Activated T-helper 1 cell treated with anti-CD3 and anti-CD28 coated beads, Interleukin-2, amount 50 U/mL, for 16 hours (primary cell): ENCODE measurements around the gene TRAPPC12.

Experiments used
- DNase-seq, 2 donors: peaks; one replicate each; pipeline ENCODE4 v3.0.0-alpha.2; 2020; ENCODE audit warnings: low read depth in 1 of 2, low spot score in 1 of 2

Gene TRAPPC12

DNA sequence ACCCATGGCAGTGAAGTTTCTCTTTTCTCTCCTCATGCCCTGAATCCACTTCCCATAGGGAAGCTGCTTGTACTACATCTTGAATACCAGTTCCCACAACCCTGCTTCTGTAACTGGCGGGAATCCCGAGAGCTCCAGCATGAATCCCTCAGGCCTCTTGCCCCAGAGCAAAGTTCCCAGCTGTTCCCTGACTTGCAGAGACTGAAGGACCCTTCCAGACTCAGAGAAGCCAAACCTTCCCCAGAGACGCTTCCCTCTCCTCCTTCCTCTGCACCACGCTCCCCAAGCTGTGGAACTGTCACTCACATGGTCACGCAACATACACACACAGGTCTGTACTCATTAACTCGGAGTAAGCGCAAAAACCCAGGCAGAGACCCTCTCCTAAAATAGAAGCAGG, 26.4 kb downstream of the TRAPPC12 start:
- no peak for DNase-seq

DNA sequence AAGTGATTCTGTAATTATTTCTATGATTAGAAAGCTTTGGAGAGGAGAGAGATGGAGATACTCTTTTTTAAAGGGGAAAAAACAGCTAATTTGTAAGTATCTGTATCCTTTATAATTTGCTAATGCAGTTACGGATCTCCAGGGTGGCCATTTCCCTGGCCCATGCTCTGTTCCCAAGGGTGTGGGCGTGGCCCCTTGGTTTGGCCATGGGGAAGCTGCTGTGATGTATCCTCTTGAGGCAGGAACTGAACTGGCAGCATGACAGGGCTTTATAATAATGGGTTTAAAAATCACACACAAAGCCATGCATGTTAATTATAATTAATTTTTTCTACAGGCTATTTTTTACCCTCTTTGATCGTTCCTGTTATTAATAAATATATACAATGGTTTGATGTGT, 27.0 kb downstream of the TRAPPC12 start:
- no peak for DNase-seq

DNA sequence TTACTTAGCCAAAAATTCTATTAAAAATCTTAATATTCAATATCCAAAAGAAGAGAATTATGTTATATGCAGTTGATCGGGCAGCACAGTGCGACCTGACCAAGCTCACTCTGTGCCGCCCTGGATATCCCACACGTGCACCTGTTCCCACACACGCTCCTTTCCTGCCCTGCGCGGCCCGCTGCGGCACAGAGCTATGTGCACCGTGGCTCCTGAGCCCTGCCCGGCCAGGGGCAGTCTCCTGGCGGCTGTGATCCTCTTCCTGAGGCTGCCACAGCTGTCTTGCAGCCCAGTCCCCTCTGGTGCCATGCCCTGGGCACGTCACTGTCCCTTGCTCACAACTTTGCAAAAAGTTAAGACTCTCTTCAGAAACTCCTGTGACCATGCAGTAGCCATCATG, 29.3 kb downstream of the TRAPPC12 start:
- DNase-seq: no peak

DNA sequence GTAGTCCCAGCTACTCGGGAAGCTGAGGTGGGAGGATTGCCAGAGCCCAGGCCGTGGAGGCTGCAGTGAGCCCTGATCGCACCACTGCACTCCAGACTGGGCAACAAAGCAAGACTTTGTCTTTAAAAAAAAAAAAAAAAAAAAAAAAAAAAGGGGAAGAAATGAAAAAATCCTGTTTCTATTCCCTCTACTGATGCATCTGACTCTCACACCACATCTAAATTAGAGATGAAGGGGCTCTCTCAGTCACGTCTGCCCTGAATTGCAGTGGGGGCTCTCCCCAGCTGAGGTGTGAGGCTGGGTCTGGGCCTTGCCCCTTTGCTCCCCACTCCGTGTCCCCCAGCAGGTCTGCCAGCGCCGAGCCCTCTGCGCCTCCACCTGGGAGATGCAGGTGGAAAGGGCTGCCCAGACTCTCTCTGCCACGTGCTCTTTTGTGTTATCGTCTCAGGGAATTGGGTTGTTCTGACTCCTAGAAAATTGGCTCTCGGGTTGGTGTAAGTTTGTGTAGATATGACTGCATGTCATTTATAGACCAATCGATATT, 30.2 kb downstream of the TRAPPC12 start:
- no peak for DNase-seq

DNA sequence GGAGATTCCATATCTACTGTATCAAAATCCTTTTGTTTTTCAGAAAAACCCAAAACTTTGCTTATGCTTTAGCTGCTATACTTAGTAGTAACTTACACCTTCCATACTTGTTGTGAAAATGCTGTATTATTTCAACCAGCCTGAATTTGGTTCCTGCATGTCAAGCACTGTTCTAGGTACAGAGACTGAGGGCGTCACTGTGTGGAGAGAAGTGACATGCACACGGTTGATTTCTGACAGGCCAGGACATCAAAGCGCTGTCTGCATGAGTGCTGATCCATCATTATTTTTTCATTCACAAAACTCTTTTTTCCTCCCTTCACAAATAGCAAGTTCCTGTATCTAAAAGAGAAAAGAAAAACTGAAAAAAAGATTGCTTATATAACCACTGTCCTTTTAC, 31.6 kb downstream of the TRAPPC12 start:
- DNase-seq: no peak

DNA sequence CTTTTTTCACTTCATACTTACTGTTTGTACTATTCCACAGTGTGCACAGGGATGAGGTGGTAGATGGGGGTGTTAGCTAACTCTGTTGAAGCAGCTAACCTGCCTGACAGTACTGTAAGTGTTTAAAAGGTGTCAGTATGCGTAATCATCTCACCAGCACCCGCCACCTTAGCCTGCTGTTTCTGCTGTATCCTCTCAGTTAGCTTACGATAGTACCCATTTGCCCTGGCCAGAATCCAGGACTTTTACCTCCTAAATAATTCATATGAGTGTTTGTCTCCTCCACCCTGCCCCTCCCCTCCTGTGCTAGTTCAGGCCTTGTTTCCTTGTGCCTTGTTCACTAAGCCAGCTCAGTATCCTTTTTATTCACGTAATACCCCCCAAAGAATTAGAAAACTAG, 34.2 kb downstream of the TRAPPC12 start:
- DNase-seq: no peak

DNA sequence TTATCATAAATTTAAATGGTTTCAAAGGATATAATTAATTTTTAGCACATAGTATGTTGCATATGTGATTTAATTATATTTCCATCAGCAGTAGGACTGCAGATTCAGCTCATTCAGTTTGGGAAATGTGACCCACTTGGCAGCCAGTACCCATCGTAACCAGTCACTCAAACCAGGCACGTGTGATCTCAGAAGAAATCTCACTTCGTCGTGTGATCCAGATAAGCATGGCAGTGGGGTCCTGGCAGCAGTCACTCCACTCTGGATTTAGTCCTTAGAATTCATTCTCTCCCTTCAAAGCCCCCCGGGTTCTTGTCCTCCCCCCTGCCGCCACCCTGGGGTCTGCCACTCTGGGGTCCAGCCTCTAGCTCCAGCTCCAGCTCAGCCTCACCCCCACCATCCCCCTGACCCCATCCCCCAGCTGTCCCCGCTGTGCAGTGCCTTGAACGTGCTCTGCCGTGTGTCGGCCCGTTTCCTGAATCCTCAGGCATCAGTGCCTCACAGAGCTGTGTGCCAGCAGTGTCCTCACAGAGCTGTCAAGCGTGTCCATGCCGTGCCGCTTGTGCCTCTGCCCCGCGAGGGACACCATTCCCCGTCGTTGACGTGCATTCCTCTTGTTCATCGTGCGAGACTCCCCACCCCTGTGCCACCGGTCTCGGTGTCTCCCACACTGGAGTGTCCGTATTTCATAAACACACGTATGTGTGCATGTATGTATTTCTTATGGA, 34.8 kb downstream of the TRAPPC12 start:
- DNase-seq: no peak

DNA sequence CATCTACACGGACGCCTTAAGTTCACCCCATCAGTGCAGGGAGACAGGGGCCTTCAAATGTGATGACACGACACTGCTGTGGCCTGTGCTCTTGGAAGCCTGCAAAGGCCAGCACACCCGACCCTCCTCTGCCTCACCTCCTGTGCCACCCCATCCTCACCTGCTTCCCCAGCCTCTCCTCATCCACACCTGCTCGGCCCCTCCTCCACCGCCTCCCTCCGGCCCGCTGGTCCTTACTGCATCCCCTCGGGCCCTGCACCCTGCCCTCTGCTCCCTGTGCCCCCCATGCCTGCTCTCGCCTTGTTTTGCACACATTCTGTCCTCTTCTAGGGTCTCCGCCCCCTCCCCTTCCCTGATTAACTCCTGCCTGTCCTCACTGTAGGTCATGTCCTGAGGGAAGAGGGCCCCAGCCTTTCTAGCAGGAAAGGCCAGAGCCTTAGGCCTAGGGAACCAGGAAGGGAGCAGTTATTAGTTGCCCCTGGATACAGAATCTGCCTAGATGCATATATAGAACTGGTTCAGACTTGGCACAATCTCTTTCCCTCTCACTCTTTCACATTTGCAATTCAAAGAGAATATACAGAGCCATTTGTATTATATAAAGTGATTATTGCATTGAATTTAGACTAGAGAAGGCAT, 39.4 kb downstream of the TRAPPC12 start:
- no peak for DNase-seq

DNA sequence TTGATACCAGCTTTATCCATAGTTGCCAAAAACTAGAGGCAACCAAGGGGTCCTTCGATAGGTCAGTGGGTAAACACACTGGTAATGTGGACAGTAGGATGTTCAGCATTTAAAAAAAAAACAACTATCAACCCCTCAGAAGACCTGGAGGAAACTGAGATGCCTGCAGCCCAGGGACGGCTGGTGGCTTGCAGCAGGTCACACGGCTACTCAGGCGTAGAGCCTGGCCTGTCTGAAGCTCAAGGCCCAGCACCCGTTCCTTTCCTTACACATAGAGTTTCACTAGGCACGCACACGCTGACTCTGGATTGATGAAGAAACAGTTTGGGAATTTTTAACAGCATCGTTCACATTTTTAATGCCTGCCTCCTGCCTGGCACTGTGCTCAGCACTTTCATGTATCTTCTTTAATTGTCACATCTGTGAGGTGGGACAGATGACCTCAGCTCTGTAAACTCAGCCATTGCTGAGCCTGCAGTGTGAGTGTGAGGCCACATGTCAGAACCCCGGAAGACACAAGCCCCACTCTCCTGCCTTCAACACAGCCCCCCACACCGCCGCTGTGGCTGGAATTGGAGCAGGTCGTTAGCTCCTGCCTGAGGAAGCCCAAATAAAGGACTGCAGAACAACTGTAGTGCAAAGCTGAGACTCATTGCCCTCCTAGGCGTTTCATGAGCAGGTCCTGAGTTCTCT, 40.7 kb downstream of the TRAPPC12 start:
- DNase-seq: no peak

DNA sequence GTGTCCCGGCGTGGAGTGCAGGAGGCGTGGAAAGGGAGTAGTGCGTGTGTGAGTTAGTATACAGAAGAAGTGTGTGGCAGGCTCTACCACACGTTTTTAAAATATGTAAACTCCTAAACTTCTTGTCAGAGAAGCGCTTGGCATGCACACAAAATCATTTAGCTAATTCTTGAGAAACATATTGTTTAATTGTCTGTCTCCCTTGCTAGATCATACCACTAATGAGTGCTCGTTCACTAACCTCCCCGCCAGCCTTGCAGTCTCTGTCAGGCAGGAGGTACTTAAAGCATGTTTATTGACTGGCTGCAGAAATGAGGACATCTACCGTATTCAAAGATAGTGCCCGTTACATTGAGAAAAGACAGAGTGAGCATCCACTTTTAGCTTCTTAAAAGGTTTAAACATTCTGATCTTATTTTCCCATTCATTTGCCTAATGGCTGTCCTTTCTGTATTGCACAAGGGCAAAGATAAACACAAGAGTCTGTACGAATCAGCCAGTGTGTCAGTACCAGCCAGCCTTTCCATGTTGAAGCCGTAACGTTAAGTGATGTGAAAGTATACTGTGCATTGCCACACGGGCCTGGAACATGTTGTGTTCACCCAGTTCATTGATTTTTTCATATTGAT, 41.4 kb downstream of the TRAPPC12 start:
- no peak for DNase-seq

DNA sequence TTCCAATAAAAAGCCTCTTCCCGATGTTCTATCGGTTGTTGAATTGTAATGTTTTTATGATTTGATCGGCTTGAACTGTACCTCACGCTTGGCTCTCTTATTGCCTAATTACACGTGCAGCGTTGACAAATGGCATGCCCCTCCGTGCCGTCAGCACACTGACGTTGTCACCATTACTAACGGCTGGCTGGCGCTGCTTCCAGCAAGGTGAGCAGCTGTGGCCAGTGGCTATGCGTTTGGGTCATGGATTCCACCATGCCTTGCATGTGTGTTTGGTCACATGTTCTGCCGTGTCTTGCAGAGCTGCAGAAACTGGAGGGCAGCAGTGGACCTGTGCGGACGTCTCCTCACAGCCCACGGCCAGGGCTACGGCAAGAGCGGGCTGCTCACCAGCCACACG, 42.1 kb downstream of the TRAPPC12 start:
- DNase-seq: no peak

DNA sequence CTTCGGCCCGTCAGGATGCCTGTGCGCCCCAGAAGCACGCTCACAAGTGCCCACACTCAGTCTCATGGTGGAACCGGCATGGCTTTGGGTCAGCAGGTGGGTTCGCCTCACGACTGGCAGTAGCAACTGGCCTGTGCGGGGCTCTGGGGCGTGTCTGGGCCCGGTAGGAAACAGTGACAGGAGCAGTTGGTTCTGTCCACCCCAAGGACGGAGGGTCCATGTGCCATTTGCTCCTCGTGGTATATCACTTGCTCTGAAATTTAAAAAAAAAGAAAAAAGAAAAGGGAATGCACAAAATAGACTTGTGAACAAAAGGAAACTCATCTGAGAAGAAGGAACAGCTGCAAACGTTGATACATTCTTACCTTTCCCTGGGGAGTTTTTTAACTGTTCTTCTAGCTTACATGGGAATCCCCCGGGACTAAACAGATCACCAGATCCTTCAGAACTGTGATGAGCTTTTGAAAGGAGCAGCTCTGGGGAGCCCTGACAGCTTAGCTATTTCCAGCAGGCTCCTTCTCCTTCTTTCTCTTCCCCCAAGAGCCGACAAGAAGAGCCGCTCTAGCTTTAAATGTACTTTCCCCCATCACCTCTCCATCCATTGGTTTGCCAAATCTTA, 42.8 kb downstream of the TRAPPC12 start:
- DNase-seq: no peak

DNA sequence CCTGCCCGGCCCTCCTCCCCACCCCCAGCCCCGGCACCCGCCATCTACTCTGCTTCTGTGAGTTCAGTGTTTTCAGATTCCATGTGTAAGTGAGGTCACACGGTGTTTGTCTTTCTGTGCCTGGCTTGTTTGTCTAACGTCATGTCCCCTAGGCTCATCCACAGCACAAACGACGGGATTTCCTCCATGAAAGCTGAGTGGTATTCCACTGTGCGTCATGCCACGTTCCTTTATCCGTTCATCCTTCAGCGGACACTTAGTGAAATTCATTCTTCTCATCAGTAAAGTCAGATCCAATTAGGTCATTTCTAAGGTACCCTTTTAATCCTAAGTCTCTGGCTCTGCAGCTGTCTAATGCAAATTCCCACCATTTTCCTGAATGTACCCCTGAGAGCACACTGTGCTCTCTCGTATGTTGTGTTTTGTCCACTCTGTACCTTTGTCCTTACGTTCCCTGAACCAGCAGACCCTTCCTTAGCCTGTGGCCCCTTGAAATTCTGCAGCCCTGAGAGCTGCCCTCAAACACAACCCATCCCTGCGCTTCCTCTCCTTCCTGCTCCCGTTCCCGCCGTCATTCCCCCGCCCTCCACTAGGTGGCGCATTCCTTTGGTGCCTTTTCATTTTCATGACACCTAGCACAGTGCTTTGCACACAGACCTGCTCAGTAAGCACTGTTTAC, 44.1 kb downstream of the TRAPPC12 start:
- DNase-seq: peak; percentile 53 to 67

DNA sequence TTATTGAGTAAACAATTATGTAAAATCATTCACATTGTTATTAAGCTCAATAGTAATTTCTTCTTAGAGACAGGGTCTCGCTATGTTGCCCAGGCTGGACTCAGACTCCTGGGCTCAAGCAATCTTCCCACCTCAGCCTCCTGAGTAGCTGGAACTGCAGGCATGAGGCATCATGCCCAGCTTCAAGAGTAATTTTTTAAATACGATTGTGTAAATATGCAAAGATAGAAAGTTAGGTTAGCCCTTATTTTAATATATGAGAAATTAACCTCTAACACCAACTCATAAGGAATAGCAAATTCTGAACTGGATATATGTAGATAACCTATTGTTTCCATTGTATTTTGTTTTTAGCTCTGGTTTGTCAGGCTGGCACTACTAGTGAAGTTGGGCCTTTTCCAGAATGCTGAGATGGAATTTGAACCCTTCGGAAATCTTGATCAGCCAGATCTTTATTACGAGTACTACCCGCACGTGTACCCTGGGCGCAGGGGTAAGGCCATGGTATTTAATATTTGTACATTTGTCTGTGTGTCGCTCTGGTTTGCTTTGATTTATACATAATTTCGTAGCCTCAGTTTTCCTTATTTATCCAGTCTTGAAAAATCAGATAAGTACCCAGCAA, 44.8 kb downstream of the TRAPPC12 start:
- DNase-seq: no peak

DNA sequence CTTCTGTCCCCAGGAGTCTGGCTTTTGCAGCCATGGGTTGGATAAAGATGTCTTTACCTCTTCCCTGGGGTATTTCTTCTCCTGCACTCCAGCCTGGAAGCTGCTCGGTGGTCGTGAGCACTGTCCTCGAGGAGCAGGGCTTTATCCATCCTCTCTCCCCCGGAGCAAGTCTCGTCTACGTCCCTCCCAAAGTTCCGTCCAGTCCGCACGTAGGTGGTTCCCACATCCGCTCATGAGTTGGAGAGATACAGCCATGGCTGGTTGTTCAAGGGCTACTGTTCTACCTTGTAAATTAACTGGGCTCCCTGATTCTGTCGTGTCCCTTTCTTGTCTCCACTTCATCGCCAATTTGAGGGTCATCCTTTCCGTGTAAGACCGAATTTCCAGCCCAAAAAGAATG, 47.1 kb downstream of the TRAPPC12 start:
- DNase-seq: no peak

DNA sequence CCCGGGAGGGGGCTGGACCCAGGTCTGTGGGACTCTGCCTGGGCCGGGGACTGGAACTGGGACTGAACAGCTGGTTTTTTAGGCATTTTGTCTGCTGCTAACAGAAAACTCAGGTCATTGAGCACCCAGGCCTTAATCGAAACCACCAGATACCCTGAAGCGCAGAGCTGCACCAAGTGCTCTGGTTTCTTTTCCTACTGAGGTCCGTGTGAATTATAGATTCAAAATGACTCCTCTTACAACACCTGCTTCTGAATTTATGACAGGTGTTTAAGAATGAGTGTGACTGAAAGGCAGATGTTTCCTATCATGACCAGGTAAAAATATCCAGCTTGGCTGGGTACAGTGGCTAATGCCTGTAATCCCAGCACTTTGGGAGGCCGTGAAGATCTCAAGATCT, 47.8 kb downstream of the TRAPPC12 start:
- DNase-seq: no peak

DNA sequence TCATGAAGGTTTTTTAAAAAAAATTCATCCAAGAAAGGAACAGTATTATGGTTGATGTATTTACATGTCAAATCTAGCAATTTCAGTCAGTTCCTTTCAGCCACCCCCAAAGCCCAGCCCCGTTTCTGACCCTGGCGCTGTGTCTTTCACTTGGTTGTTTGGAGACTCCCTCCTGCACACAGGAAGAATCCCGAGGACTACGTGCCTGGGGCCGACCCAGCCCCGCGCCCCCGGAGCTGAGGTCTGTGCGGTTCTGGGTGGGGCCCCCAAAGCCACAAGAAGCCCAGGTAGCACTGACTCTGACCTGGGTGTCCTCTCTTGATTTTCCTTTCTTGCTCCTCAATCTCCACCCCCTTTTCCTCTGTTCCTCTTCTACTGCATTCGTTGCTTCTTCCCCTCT, 49.1 kb downstream of the TRAPPC12 start:
- DNase-seq: no peak

DNA sequence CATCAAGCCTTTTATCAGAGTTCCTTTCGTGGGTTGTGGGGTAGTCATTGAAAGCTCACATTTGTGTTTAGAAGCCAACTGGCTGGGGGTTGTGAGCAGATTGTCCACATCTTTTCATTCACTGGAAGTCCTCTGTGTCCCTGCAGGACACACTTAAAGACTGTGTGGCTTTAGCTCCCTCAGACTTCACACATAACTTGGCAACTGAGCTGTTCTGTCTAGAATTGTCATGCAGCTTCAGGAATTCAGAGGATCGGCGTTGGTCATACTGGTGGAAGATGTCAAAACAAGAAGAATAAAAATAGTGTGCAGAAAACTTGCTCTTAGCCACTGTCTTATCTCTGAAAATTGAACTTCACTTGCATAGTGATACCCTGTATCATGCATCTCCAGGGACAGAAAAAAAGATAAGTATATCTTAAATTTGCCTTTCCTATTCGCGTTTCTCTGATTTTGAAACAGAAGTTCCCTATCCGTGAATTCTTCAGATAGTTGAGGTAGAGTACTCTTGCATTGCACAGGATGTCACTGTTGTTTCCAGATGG, 49.6 kb downstream of the TRAPPC12 start:
- DNase-seq: no peak

DNA sequence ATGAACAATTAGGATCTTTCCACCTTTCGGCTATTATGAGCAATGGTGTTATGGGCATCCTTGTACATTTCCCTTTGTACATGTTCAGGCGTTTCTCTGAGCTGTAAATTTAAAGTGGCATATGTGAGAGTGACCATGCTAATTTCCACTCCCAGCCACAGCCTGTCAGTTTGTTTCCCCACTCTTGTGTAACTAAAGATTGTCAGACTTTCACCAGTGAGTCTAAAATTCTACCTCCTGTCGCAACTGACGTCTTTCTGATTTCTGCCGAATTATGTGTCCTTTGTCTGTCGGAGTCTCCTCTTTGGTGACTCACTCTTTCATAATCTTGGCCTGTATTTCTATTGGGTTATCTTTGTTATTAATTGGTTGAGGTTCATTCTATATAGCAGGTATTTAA, 50.7 kb downstream of the TRAPPC12 start:
- DNase-seq: no peak
